Kidney epithelial cell (primary cell): Measurements from ENCODE around the gene TNPO3. TPM values are rescaled to one million over a fixed set of nuclear protein-coding genes. Genes with fewer than 3 reads are reported as not detected.

Source experiments
- DNase-seq: peaks from one replicate; pipeline ENCODE4 v3.0.0-alpha.2; 2010; ENCODE audit warnings: low read depth
- H3K27me3 ChIP-seq: 2 replicates; pipeline ENCODE4 v1.6.0; 2011; ENCODE audit warnings: low read length; ENCODE audit not compliant: control insufficient read depth, insufficient read depth
- H3K36me3 ChIP-seq: 2 replicates; pipeline ENCODE4 v1.5.1; 2011; ENCODE audit warnings: low read length; ENCODE audit not compliant: control insufficient read depth, insufficient read depth
- H3K4me3 ChIP-seq: 2 replicates; pipeline ENCODE4 v1.5.1; 2011; ENCODE audit warnings: low read depth, mild to moderate bottlenecking, control low read depth, low read length
- CTCF ChIP-seq: IDR thresholded peaks from 2 replicates; pipeline ENCODE4 v1.5.1; 2011; ENCODE audit warnings: mild to moderate bottlenecking, moderate library complexity, low read length, control low read depth, inconsistent platforms; ENCODE audit not compliant: insufficient read depth, poor library complexity, severe bottlenecking
- total RNA-seq: library from RNA; depleted of rRNA; stranded (reverse); fragments of >200 nt; gene quantifications from 2 replicates; pipeline ENCODE4 v1.2.3, GENCODE V29; 2015

Gene TNPO3
- total RNA-seq, 1 donor from 2014 or later, result 50.8 TPM

- Histone ChIP-seq H3K4me3 (no peak overlapping the region), H3K36me3 (no peaks in the 10 kb centered on the region), H3K27me3 (no peaks in the 10 kb centered on the region)
- no peak for TF ChIP-seq CTCF
- no peak for DNase-seq
These were observed 34.8 kb upstream of the TNPO3 start for GRCh38 chr7:129089521-129090212.

GRCh38 chr7:129084801-129085551 is 30.1 kb upstream of the TNPO3 start:
- no peak for DNase-seq
- no peaks in the 10 kb centered on the region for H3K36me3 ChIP-seq
- no peak overlapping the region for H3K4me3 ChIP-seq
- no peak for TF ChIP-seq CTCF
- H3K27me3 ChIP-seq, result no peaks in the 10 kb centered on the region

- TF ChIP-seq CTCF, result no peak
- no peak for DNase-seq
- no peaks in the 10 kb centered on the region for H3K36me3 ChIP-seq
- no peaks in the 10 kb centered on the region for H3K27me3 ChIP-seq
- H3K4me3 ChIP-seq, result no peak overlapping the region
These were observed 28.6 kb upstream of the TNPO3 start for GRCh38 chr7:129083525-129083924.

GRCh38 chr7:129078455-129078854 is 23.5 kb upstream of the TNPO3 start:
- Histone ChIP-seq H3K27me3 (no peaks in the 10 kb centered on the region), H3K4me3 (no peak overlapping the region), H3K36me3 (no peaks in the 10 kb centered on the region)
- TF ChIP-seq CTCF, result no peak
- DNase-seq, result no peak

GRCh38 chr7:129076886-129077285 is 22.0 kb upstream of the TNPO3 start:
- H3K27me3 ChIP-seq, result no peaks in the 10 kb centered on the region
- no peak overlapping the region for H3K4me3 ChIP-seq
- H3K36me3 ChIP-seq, result no peaks in the 10 kb centered on the region
- DNase-seq, result no peak
- TF ChIP-seq CTCF, result no peak
